Astrocyte of the hippocampus (primary cell): ENCODE measurements around the gene RALGPS1.

Source experiments
- DNase-seq: peaks from one replicate; pipeline ENCODE4 v3.0.0; 2011; ENCODE audit warnings: low read depth, low spot score

RALGPS1 gene

DNA sequence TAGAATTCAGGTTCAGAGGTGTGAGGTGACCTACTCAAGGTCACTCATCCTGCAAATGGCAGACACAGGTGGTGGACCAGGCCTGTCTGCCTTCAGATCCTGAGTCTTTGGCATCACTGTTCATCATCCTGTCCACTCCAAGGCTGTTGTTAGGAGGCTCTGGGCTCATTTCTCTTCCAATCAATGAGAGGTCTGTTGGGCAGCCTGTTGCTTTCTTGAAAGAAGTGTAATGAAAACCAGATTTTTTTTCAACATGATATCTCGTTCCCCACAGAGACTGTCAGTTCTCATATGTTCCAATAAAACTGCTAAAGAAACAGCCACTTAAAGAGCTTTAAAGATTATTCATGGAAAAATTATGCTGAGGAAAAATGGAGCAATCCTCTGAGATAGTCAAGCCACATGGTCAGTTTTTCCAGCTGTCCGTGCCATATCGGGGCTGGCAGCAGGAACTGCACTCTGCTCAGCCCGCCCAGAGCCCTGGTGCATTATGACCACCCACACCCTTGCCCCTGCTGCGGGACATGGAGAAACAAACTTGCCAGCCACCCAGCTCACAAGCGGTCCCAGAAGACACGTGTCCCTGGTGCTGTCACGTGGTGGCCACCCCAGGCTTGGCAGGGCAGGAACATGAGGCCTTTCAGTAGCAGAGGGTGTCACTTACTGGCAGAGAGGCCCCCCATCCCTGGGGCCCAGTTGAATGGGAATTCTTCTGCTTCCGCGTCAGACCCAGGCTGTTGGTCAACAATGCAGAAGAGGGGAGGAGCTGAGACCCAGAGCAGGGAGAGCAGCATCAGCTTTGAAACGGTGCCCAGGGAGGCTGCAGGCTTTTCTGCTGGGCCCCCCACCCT is 271.6 kb downstream of the RALGPS1 start:
- peak; percentile 89 for DNase-seq

DNA sequence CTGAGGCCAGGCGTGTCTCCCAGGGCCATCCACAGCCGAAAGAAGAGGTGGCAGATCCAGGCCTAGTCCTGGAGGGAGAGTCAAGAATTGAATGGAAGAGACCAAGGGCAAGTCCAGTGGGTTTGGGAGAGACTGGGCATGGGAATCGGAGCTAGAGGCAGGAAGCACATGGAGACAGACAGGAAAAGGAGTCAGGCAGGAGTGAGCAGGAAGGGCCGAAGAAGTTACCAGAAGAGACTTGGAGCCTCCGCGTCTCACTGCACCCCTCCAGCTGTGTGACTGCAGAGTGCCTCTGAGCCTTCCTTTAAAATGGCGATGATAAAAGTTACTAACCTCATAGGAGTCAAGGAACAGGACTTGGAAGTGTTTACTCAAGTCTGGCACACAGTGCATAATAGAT is 272.2 kb downstream of the RALGPS1 start:
- no peak for DNase-seq

DNA sequence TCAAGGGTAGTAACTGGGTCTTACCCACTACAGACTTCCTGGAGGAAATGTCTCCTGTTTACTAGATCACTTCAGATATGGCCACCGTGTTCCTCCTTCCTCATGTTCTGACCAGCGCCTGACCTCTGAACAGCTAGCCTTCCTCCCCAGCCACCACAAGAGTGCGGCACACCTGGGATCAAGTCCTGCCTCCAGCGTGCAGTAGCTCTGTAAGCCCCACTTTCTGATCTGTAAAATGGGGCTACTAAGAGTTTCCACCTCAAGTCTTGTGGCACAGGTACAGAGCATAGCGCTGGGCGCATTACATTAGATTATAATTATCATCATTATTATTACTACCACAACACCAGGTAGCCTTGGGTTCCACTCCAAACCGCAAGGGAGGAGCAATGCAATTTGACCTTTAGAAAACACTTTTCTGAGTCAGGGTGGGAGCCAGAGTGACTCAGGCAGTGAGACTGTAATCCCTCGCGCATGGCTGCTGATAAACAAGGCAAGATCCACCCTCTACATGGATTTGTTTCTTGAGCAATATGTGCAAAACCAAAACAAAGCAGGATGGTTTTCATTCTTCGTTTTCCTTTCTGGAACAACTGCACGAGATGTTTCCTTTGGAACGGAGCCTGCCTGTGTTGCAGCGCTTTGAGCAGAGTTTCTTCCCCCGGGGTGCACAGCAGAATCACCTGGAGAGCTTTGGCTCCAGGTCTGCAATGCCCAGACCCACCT is 272.8 kb downstream of the RALGPS1 start:
- DNase-seq = peak; percentile 95

DNA sequence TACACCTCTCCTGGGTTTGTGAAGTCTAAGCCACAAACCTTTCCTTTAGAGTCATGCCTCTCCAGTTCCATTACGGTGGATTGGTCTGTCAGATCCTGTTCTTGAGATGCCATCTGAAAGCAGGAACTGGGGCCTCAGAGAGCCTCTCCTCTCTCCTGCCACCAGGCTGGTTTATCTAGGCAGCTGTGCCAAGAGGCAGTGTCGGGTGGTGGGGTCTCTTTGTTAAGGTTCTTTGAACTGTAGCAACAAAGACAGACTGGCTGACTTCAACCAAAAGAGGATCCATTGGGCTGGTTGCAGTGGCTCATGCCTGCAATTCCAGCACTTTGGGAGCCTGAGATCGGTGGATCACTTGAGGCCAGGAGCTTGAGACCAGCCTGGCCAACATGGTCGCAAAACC is 273.8 kb downstream of the RALGPS1 start:
- DNase-seq = no peak

DNA sequence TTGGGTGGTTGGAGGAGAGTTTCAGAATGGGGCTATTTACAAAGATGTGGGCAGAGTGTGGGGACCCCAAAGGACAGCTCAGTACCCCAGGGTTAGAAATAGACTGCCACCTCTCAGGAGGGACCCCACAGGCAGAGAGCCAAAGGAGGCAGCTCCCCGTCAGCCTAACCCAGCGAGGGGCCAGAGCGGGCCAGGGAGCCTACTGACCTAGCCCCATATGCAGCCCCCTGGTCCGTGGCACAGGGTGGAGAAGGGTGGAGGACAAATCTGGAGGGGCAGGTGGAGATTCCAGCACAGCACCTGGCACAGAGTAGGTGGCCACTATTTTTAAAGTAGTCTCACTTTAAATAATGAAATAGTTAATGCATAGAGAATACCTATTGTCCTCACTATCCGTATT is 275.0 kb downstream of the RALGPS1 start:
- DNase-seq = no peak

DNA sequence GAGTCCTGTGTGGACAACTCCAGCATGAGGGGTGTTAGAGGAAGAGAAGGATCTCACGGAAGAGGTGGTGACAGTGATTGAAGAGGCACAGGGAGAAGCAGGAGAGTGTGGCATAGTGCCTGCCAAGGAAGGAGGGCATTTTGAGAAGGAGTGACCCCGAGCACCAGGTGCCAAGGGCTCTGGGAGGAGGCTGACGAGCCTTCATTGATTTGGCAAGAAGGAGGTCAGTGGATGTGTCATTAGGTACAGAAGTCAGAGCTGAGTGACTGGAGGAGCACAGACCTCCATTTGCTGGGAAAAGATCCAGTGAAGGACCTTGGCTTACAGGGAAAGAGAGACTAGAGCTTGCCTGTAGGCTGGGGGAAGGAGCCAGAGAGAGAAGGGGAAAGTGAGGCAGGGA is 278.2 kb downstream of the RALGPS1 start:
- no peak for DNase-seq

DNA sequence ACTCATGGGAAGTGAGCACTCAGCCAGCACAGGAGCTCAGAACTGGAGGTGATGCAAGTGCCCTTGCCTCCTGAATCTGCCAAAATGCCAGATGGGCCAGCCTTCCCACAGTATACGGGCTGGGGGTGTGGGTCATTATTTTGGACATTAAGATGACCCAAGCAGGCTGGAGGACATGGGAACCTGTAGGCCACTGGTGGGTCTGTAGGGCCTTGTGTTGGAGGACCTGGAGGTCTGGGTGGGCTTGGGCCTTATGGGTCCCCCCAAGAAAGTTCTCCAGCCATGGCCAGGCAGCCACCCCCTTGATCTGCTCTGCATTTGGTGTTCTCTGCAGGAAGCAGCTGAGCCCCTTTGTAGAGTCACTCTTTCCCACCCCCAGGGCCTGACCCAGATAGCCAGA is 278.9 kb downstream of the RALGPS1 start:
- no peak for DNase-seq

DNA sequence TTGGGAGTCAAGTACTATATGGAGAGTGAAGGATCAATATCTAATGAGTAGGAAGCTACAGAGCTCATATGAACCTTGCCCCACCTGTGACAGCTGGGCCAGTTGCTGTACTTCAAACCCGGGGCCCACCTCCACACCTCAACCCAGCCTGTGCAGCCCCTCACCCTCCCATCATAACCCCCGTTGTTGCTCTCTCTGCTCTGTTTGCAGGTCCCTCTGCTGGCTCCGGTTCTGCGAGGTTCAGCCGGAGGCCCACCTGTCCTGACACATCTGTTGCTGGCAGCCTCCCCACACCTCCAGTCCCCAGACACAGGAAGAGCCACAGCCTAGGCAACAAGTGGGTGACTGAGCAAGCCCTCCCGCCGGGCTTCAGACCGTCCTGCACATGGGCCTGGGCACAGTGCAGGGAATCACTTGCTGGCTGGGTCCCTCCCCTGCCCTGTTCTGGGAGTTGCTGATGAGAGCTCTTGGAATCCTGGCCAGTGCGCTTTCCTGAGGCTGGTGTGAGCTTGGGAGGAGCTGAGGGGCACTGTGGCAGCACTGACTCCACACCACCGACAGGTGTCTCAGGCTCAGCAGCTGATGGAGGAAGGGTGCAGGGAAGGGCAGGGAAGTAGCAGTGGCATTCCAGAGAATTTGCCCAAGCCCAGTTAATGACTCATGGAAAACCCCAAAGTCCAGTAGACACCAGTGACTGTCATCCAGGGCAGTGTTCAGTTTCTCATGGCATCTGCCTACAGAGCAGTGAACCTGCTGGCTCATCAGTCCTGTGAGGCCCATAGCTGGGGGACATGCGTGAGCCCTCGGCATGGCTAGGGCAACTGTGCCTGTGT is 280.5 kb downstream of the RALGPS1 start:
- DNase-seq = peak; percentile 36

DNA sequence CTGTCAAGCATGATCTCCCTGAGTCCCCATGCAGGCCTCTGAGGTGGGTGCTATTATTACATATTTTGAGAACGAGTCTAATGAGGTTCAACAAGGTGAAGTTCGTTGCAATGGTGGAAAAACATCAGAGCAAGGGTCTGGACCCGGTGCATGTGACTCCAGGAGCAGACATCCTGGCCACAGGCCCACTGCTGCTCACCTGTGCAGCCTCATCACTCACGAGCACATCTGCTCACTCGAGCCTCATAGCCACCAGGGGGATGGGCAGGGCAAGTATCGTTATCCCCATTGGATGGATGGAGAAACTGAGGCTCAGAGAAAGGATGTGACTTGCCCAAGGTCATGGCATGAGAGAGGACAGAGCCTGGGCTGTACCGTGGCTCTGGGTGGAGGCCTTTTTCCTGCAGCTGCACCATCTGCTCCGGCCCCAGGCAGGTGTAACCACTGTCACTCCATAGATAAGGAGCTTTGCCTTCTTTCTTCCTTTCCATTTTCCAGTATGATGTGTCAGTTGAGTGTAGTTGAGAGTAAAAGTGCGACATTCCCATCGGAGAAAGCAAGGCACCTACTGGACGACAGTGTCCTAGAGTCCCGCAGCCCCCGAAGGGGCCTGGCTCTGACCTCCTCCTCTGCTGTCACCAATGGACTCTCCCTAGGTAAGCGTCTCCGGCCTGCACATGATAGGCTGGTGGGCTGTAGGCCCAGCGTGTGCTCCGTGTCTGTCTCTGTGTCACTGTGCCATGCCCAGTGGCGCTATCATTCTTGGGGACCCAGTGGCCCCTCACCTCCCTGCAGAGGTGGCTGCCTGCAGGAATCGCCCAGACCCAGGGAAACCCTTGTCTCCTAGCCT is 281.6 kb downstream of the RALGPS1 start:
- DNase-seq = no peak

DNA sequence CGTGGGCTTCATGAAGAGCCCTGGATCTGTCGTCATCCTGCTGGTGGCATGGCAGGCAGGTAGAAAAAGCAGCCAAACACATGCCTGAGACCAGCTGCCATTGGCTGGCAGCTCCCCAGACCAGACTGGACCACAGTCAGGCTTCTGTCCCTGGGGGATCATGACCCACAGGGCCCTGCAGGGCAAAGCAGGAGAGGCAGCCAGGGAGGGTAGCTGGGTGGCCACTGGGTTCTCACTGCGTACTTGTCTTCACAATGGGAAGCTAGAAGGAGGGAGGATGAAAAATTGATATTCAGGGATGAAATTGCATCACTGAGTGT is 282.2 kb downstream of the RALGPS1 start:
- no peak for DNase-seq

DNA sequence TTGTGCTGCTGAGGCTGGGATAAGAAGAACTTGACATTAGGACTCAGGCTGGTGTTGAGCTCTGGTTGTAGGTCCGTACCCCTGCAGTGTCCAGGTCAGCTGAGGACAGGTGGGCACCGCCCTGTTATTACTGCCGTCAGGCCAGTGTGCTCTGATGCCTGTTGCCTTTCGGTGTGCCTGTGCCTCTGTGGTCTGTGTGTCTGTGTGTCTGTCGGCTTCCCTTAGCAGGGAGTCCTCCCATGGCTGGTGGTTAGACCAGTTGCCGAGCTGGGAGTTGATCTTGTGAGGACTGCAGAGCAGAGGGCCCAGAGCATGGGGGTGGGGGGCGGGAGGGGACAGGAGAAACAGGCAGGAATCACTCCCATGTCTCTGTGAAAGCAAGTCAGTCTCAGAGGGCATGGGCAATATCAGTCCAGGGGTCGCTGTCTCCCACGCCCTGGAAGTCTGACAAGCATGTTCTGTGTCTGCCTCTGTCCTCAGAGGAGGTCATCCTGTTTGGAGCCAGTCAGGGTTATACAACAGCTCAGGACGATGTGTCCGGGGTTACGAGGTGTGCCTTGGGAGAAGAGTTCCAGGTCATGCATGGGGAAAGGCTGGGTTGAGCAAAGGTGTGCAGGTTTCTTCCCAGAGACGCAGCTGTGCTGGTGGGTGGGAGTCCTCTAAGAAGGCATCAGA is 282.7 kb downstream of the RALGPS1 start:
- DNase-seq = no peak

DNA sequence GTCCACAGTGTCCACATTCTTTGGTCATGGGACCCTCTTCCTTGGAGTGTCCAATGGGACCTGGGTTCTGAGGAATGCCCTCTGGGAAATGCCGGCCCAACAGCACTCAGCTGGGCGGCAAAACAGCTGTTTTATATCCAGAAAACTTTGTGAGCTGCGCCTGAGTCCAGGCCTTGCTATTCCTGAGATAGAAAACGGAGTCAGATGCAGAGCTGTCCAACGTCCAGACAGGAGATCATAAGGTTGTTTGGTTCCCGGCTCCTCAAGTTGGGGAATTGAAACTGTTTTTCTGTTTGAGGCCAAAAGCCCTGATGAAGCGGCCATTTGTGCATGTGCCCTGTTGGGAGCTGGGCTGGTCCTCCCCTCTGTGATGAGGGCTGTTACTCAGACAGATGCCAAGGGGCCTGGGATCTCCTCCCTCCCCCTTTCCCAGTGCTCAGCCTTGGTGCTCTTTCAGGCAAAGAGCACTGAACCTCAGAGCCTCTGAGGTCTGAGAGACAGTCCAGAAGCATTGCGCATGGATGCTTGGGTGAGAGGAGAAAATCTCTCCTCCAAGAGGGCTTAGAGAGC is 283.4 kb downstream of the RALGPS1 start:
- no peak for DNase-seq

DNA sequence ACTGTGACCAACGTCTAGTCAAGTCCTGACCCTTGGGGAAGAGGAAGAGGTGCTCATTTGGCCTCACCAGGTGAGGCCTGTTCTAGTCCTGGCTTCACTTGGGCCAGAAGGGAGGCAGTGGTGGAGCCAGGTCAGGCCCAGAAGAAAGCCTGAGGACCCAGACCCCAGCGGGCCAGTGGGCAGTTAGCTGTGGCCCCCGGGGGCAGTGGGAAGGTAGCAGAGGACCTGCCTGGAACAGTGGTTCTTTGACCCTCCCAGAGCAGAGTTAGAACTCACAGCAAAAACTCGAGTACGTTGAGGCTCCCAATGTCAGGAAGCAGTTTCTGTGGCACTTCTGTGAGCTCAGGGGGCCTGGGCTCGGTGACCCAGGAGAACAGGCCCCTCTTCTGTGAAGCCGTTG is 284.0 kb downstream of the RALGPS1 start:
- no peak for DNase-seq

DNA sequence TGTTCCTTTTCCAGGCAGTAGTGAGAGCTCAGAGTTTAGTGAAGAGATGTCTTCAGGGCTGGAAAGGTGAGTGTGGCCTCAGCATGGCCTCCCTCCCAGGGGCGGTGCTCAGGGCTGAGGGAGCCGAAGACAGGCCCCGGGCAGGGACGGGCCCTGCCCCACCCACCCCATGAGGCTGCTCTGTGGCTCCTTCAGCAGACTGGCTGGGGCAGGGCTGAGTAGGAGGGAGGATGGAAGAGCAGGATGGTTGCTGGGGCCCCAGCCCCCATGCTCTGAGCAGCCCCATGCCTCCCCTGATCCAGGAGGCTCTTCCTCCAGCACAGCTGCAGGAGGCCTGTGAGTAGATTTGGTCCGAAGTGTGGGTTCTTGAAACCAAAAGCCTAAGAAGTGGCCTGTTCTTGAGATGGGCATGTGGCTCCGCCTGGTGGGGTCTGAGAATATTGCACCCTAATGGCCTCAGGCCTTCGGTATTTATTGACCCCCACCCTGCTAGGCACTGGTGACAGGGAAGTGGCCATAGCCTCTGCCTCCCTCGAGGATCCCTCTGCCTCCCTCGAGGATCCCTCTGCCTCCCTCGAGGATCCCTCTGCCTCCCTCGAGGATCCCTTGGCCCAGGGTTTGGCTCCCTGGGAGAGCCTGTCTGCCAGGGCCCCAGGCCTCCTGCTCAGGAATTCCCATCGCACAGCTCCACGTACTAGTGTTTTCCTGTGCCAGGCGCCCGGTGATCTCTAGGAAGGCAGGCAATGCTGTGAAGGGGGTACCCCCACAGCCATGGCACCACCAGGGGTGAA is 284.6 kb downstream of the RALGPS1 start:
- DNase-seq = peak; percentile 86

DNA sequence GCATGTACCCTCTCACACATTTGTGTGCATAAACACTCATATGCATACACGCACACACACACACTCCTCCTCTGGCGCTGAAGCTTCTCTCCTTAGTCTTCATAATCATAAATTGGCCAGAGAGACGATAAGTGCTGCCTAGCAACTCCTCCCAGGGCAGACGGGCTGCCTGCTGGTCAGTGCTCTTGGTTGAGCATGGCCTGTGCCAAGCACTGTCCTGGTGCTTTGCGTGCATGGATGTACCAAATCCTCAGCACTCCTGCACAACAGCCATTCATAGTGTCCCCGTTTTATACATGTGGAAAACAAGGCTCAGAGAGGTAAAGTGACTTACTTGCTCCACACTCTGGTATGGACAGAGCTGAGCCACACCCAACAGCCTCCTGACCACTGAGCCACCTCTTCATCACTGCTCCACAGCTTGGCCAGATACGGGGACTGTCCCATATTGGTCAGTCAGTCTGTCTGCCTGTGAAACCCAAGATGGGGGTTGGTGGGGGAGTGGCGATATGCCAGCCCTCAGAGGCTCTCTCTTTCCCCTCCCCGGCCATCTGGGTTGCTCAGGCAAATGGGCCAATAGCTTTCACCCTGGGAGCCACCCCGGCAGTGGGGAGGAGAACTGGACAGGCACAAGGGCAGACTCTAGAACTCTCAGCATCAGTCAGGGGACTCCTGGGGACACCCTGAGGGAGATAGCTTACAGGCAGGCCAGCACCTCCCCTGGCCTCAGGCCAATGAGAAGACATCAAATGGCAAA is 285.7 kb downstream of the RALGPS1 start:
- DNase-seq = no peak

DNA sequence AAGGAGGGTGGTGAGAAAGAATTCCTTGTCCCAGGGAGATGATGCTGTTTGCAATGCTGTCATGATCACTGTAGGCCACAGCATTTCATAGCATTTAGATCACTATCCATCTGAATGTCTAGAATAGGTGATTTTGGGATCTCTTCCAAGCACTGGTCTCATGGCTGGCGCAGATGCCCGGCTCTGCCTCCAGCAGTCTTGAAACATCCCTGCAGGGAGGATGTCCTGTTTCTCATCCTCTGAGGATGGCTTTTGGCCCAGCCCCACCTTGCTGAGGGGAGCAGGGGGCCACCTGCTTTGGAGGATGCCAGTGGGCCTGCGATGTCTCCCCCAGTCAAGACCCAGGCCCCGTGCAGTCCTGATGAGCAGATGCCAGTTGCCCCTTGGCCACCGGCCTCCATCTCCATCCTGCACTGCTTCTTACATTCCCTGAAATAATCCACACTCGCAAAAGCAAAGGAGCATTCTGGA is 286.5 kb downstream of the RALGPS1 start:
- DNase-seq = no peak

DNA sequence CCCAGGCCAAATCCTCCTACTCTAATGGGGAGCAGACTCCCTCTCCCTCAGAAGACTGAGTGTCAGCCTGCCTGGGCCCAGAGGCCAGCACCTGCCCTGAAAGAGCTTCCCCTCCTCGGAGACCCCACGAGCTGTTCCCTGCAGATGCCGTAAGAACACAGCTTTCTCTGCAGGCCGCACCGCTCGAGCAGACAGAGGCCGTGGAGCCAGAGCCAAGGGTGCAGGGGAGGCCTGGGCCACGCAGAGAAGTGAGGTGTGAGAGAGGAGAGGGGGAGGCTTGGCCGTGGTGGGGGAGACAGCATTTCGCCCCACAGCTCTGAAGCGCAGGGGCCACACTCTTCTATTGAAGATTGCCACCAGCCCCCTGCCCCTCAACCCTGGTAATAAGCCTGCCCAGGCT is 287.1 kb downstream of the RALGPS1 start:
- no peak for DNase-seq

DNA sequence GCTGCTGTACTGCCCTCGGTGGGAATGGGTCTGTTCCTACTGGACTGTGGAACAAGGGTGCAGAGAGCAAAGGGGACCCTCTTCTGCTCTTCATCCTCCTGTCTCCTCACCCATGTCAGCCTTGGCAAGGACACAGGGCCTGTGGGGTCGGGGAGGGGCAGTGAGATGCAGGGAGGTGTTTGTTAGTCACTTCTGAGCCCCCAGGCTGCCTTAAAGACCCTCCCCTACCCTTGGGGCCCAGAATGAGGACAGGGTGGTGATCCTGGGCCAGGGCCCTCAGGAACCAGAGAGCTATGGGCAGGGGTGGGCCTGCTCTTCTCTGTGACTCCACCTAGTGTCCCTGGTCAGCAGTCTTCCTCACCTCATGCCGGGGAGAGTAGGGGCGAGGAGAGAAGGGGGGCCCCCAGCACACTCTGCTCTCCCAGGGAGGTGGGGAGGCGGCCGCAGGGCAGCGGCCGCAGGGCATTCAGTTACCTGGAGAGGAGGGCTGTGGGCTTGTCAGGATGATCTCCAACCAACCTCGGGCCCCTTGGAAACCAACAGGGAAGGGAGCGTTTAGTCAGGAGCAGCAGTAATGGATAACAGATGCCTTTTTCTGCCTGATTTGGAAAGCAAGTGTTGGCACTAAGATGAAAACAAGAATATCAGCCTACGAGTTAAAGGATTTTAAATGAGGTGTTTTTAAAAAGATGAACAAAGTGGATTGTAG is 288.0 kb downstream of the RALGPS1 start:
- DNase-seq = no peak
